NCI-H446 (cell line): ENCODE data around the gene AGK.
"Not testable (repeated sequence)": the region's sequence is repeated elsewhere in the genome, so short reads cannot be mapped to it uniquely, and the experiment has no call there.

Experiments
- DNase-seq, 2 experiments: peaks; one replicate each; lab custom pipeline; 2025; lab: John Stamatoyannopoulos, UW

Gene AGK

GRCh38 chr7:141551782-141552181 is 572 bp downstream of the AGK start:
- DNase-seq: peak in 1 of 2 experiments; percentile 5

GRCh38 chr7:141557360-141557759 is 6.2 kb downstream of the AGK start:
- no peak for DNase-seq

DNA sequence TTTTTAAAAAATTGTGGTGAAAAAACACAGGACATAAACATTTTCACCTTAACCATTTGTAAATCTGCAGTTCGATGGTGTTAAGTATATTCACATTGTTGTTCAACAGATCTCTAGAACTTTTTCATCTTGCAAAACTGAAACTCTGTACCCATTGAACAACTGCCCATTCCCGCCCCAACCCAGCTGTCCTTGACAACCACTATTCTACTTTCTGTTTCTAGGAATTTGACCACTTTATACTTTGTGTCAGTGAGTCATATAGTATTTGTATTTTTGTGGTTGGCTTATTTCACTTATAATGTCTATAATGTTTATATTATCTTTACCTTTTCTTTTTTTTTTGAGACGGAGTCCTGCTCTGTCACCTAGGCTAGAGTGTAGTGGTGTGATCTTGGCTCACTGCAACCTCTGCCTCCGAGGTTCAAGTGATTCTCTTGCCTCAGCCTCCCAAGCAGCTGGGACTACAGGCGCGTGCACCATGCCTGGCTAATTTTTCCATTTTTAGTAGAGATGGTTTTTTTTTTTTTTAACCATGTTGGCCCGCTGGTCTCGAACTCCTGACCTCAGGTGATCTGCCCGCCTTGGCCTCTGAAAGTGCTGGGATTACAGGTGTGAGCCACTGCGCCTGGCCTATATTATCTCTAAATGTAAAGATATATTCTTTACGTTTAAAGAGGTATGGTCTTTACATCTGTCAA is 6.8 kb downstream of the AGK start:
- not testable (repeated sequence) for DNase-seq

GRCh38 chr7:141558544-141559183 is 7.5 kb downstream of the AGK start:
- peak; percentile 12 to 20 for DNase-seq

- DNase-seq: no peak
Measured at GRCh38 chr7:141559961-141560360, 8.8 kb downstream of the AGK start.

- DNase-seq: no peak
Measured at GRCh38 chr7:141562036-141562435, 10.8 kb downstream of the AGK start.

DNA sequence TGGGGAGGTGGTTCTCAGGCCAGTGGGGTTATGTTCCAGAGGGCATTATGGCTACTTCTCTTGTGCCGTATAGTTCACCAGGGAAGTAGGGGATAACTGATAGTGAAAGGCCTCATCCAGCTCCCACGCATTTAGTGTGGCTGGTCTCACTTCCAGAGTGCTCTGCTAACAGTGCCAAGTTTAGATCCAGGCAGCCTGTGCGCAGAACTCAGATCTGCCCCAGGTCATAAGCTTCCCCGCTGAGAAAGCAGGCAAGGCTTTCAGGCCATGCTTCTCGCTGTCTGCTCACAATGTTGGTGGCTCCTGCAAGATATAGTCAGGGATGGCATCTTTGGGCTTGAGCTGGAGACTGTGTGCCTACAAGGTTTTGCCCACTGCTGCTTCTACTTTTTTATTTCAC is 11.3 kb downstream of the AGK start:
- no peak for DNase-seq

GRCh38 chr7:141562972-141563371 is 11.8 kb downstream of the AGK start:
- DNase-seq: no peak

- no peak for DNase-seq
Measured at GRCh38 chr7:141563956-141564623, 12.9 kb downstream of the AGK start.

DNA sequence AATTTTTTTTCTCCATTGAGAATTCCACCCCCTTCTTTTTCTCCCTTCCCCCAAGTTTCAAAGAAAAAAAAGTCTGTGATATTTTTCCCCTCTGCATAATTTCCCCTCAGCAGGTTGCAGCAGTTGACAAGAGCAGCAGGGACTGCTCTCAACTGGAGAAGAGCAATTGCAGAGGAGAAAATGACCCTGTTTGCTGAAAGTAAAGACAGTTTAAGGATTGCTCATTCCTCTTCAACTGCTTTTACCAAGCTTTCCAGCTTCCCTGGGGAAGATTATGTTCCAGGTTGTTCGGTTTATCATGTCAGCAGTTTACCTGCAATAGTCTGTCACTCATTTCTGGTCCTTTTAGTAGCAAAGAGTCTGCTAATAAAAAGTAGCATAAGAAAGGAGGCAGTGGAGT is 16.2 kb downstream of the AGK start:
- no peak for DNase-seq

- peak; percentile 30 to 80 for DNase-seq
Measured at GRCh38 chr7:141568227-141568626, 17.0 kb downstream of the AGK start.

DNA sequence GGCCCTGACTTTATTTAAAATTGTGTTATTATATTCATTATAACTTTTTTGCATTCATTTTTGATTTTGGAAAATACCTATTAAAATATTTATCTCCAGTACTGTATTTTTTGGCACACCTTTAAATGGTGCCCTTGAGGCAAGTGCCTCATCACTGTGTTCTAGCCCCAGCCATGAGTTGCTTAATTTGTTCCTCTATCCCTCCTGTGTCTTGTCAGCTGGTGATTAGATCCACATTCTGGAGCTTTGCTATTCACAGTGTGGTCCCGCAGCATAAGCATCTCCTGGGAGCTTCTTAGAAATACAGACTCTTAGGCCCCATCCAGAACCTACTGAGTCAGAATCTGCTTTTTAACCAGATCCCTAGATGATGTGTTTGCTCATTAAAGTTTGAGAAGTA is 19.8 kb downstream of the AGK start:
- no peak for DNase-seq

DNA sequence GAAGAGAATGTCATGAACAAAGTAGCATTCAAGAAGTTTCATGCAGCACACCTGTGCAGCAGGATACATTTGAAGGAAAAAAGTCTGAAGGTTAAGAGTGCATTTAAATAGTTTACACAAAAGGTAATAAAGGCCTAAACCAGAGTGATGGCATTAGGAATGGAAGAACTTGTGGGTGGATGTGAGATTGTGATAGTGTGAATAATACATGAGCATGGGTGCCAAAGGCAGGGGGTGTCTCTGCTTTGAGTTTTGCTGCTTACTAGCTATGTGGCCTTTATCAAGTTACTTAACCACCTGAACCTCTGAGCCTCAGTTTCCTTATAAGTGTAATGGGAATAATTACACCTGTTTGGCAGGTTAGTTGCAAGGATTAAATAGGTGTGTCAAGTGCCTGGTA is 21.0 kb downstream of the AGK start:
- no peak for DNase-seq

GRCh38 chr7:141573511-141573910 is 22.3 kb downstream of the AGK start:
- DNase-seq: no peak

GRCh38 chr7:141575164-141575563 is 24.0 kb downstream of the AGK start:
- DNase-seq: peak in 1 of 2 experiments; percentile 34

DNA sequence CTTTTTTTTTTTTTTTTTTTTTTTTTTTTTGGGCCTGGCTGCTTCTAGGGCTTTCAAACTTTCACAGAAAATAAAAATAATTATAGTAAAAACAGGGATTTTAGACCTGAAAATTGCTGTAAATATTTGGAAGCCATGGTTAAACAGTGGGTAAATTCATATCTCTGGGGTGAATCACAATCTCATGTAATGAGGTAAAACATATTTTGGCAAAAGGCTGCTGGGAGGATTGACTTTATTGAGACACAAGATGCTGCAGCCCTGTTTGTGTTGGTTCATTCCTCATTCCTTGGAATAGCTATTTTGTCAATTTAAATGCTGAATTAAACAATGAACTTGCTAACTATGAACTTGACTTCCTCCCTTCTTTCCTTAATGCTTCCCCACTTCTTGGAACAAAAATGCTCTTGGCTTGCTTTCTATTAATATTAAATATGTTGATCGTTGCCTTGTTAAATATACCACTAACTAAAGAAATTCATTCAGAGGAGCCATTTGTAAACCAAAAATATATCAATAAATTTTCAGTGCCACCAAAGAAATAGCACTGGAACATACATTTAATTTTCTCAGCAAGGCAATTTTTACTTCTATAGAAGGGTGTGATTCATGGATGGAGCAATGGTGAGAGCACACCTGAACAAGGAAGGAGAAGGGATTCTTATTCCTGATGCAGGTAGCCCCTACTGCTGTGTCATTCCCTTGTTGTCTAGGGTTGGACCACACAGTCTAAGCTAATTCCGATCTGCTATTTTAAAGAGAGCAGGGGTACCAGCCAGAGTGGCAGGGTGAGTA is 24.6 kb downstream of the AGK start:
- no peak for DNase-seq

DNA sequence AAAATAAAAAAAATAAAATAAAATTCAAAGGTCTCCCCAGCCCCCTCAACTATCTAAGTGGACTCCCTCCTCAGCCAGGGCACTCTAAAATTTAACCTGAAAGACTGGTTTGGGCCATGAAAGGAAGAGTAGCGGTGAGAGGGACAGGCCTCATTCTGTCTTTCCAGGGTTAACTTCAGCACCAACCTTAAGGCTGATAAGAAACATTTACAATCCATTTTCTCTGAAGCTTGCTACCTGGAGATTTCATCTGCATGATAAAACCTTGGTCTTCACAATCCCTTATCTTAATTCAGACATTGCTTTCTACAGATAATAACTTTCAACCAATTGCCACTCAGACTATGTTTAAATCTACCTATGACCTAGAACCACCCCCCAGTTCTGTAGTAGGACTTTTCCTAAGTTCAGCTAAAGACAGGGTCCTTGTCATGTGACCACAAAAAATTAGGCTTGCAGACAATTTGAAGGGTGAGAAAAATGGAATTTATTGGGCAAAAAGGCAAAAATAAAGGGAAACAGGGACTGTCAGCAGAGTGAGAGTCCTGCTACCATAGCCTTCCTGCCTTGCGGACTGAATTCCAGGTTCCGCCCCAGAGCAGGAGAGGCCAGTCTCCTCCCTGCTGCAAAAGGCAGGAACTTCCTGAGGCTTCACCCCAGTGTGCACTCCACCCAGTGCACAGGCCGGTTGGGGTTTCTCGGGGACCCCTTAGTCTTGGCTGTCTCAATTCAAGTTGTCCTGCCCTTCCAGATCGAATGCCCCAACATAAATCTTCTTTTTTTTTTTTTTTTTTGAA is 26.0 kb downstream of the AGK start:
- DNase-seq: no peak

DNA sequence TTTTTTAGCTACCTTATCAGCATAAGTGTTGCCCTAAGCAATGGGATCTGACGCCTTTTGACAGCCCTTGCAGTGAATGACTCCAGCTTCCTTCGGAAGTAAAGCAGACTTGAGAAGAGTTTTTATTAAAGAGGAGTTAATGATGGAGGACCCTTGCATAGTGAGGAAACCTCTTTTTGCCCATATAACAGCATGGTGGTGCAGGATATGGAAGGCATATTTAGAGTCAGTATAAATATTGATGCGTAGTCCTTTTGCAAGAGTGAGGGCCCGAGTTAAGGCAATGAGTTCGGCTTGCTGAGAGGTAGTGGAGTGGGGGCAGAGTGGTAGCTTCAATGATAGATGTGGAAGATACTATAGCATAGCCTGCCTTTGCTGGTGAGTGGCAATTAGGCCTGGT is 28.7 kb downstream of the AGK start:
- not testable (repeated sequence) for DNase-seq

GRCh38 chr7:141582063-141582462 is 30.9 kb downstream of the AGK start:
- DNase-seq: not testable (repeated sequence)

GRCh38 chr7:141584935-141585334 is 33.7 kb downstream of the AGK start:
- DNase-seq: no peak
